ENCODE results near the gene MS4A6A. TPM values are rescaled to one million over a fixed set of nuclear protein-coding genes. Genes with fewer than 3 reads are reported as not detected.
A peak's percentile ranks its signal among the peaks of the same experiment; 100 is the strongest.

MS4A6A gene
- total and polyA plus RNA-seq, 9 of the 15 experiments (the other 6 are each of a cell fraction or from before 2014, with no cell fraction given) = 0.57 to 9.5 (median 4.2) TPM

- no peak for TF ChIP-seq NUFIP1 (IDR thresholded peaks at IDR 0.05; ENCODE audit: partially characterized antibody)
- peak; percentile 27; the same call in 1 of the 2 replicates for TF ChIP-seq VEZF1 (CRISPR knock-in tag; IDR thresholded peaks at IDR 0.05)
- TF ChIP-seq MTF1 (CRISPR knock-in tag; IDR thresholded peaks at IDR 0.05; ENCODE audit: borderline replicate concordance) = no peak
- no peak for TF ChIP-seq NR2C2 (CRISPR knock-in tag; IDR thresholded peaks at IDR 0.05)
- peak; percentile 52; the same call in 1 of the 2 replicates for TF ChIP-seq NR2C2 (tag; IDR thresholded peaks at IDR 0.05)
- no peak for TF ChIP-seq NCOA4 (IDR thresholded peaks at IDR 0.05; ENCODE audit: partially characterized antibody)
- TF ChIP-seq CTCFL (IDR thresholded peaks at IDR 0.05; ENCODE audit: borderline replicate concordance, insufficient read depth, low read depth, low read length, poor library complexity, severe bottlenecking) = peak; percentile 3
- TF ChIP-seq ZNF639 (CRISPR knock-in tag; conservative IDR thresholded peaks at IDR 0.05 in 1 of 2, IDR thresholded peaks at IDR 0.05 in 1 of 2) = 0 out of 4 replicates have a peak, but pooled peaks of 1 of the 2 experiments have one; percentile 64
- TF ChIP-seq GATA2 (CRISPR knock-in tag; IDR thresholded peaks at IDR 0.05) = peak; percentile 22; the same call in 1 of the 2 replicates
- no peak for TF ChIP-seq UBTF (IDR thresholded peaks at IDR 0.05; ENCODE audit: borderline replicate concordance in 1 of 2, low read depth in 2 of 2, low read length in 2 of 2)
Measured at GRCh38 chr11:60193687-60194433, 11.0 kb upstream of the MS4A6A start (continued).

Measured in K562 (cell line).